Mesendoderm (in vitro differentiated cells): ENCODE data around the gene VWA5B2. TPM values are rescaled to one million over a fixed set of nuclear protein-coding genes. Genes with fewer than 3 reads are reported as not detected.

Experiments
- DNase-seq: peaks from one replicate; pipeline ENCODE4 v3.0.0; 2013
- H2AK5ac ChIP-seq: 2 replicates; pipeline ENCODE4 v1.6.1; 2013; ENCODE audit warnings: low read length, inconsistent platforms
- H2BK120ac ChIP-seq: 2 replicates; pipeline ENCODE4 v1.6.1; 2013; ENCODE audit warnings: low read depth, mild to moderate bottlenecking, low read length, moderate library complexity, mixed read lengths
- H2BK15ac ChIP-seq: replicated peaks from 2 replicates; pipeline ENCODE4 v1.6.1; 2013; ENCODE audit warnings: low read depth, mild to moderate bottlenecking, moderate library complexity
- H2BK5ac ChIP-seq: 2 replicates; pipeline ENCODE4 v1.6.1; 2013; ENCODE audit warnings: low read length, inconsistent platforms
- H3K18ac ChIP-seq: 2 replicates; pipeline ENCODE4 v1.6.1; 2013; ENCODE audit warnings: mild to moderate bottlenecking, low read length, mixed read lengths
- H3K23ac ChIP-seq: one replicate; pipeline ENCODE4 v1.6.1; 2013; ENCODE audit warnings: low read length
- H3K27ac ChIP-seq: 2 replicates; pipeline ENCODE4 v1.5.1; 2013; ENCODE audit warnings: low read depth, mild to moderate bottlenecking, inconsistent platforms, low read length, moderate library complexity
- H3K27me3 ChIP-seq: 2 replicates; pipeline ENCODE4 v1.6.1; 2013; ENCODE audit warnings: low read length, control low read depth, mild to moderate bottlenecking, inconsistent platforms; ENCODE audit not compliant: insufficient read depth, poor library complexity
- H3K36me3 ChIP-seq: 2 replicates; pipeline ENCODE4 v1.6.1; 2013; ENCODE audit warnings: low read length, inconsistent platforms; ENCODE audit not compliant: control insufficient read depth, insufficient read depth
- H3K4ac ChIP-seq: one replicate; pipeline ENCODE4 v1.6.1; 2013; ENCODE audit warnings: low read depth, mild to moderate bottlenecking, low read length, moderate library complexity
- H3K4me1 ChIP-seq: 2 replicates; pipeline ENCODE4 v1.6.1; 2013; ENCODE audit warnings: low read depth, low read length, inconsistent platforms; ENCODE audit not compliant: control insufficient read depth
- H3K4me2 ChIP-seq: 2 replicates; pipeline ENCODE4 v1.6.1; 2013; ENCODE audit warnings: low read length
- H3K4me3 ChIP-seq: 2 replicates; pipeline ENCODE4 v1.5.1; 2013; ENCODE audit warnings: mild to moderate bottlenecking, low read length
- H3K56ac ChIP-seq: one replicate; pipeline ENCODE4 v1.6.1; 2013; ENCODE audit warnings: low read length
- H3K79me1 ChIP-seq: 2 replicates; pipeline ENCODE4 v1.6.1; 2013; ENCODE audit warnings: low read length, inconsistent platforms
- H3K79me2 ChIP-seq: 2 replicates; pipeline ENCODE4 v1.6.1; 2013; ENCODE audit warnings: mild to moderate bottlenecking, low read length; ENCODE audit not compliant: control insufficient read depth, insufficient read depth
- H3K9ac ChIP-seq: 2 replicates; pipeline ENCODE4 v1.6.1; 2013; ENCODE audit warnings: low read length, inconsistent platforms
- H4K5ac ChIP-seq: one replicate; pipeline ENCODE4 v1.6.1; 2013; ENCODE audit warnings: low read length
- H4K8ac ChIP-seq: one replicate; pipeline ENCODE4 v1.6.1; 2013; ENCODE audit warnings: low read depth, mild to moderate bottlenecking, control low read depth, low read length, moderate library complexity
- WGBS: extraction: QIAGEN DNeasy Blood & Tissue Kit; methylation state at CpG from one replicate; pipeline ENCODE4 v1.1.7; 2013; ENCODE audit warnings: low lambda C conversion rate, missing lambda C conversion rate; ENCODE audit not compliant: insufficient coverage; ENCODE audit errors: extremely low coverage; 5-methylcytosine and 5-hydroxymethylcytosine counted together
- polyA plus RNA-seq, 2 experiments: library from polyadenylated mRNA; stranded (reverse); fragments of 200-250 nt; gene quantifications; one replicate each; pipeline ENCODE4 v1.2.3, GENCODE V29; 2013

VWA5B2 gene
- polyA plus RNA-seq (2013, experiment 1 of 2): 0.01 TPM
- 0.03 TPM for polyA plus RNA-seq (2013, experiment 2 of 2)

DNA sequence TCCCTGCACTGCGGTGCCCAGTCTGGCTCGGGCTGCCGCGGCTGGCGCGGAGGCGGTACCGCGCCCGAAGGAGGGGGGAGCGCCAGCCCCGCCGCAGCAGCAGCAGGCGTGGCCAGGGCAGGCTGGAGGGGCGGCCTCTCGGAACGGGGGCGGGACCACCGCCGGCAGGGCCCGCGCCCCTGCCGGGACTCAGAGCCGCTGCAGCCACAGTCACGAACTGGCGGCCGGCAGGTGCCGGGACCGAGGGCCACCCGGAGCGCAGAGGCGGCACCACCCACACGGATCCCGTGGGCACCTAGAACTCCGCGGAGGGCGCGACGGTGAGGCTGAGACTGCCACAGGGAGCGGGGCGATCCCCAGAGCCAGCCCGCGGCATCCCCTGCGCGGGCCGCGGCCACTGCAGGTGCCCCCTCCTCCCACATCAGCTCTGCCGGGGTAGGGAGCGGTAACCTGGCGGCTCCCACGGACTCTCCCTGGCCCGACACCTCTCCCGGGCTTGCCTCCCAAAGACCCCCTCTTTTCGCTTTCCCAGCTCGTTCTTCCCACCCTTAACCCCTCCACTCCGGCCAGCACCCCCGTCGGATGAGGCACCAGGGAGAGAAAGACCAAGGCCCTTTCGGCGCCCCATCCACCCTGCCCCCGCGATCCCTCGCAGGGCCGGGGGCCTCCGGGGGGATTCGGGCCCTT, at the start of gene VWA5B2:
TSS of gene VWA5B2 (plus strand) at position 192 of the 687 bp plus-strand sequence. CDS start 944 bp downstream, outside the sequence.
- no CpG with 5 or more reads among the region's 66 CpGs for WGBS
- no peak within 1 kb of the TSS for H2BK5ac ChIP-seq
- H3K56ac ChIP-seq: peak within 1 kb of the TSS; percentile 15
- H3K4ac ChIP-seq: no peak within 1 kb of the TSS
- no peaks in the 10 kb centered on the region for H3K36me3 ChIP-seq
- no peaks in the 10 kb centered on the region for H3K79me1 ChIP-seq
- H4K8ac ChIP-seq: no peak within 1 kb of the TSS
- no peak within 1 kb of the TSS for H2AK5ac ChIP-seq
- H3K79me2 ChIP-seq: no peaks in the 10 kb centered on the region
- no peak within 1 kb of the TSS for H3K4me3 ChIP-seq
- no peak within 1 kb of the TSS for H3K27ac ChIP-seq
- no peak within 1 kb of the TSS for H4K5ac ChIP-seq
- H3K4me1 ChIP-seq: no peaks in the 10 kb centered on the region
- DNase-seq: peak; percentile 74
- H3K23ac ChIP-seq: no peak within 1 kb of the TSS
- no peak within 1 kb of the TSS for H3K9ac ChIP-seq
- H3K18ac ChIP-seq: no peak within 1 kb of the TSS
- H2BK120ac ChIP-seq: no peak within 1 kb of the TSS
- H2BK15ac ChIP-seq: no peak within 1 kb of the TSS
- H3K27me3 ChIP-seq: peaks cover 41% of the 10 kb centered on the region
- peak within 1 kb of the TSS; percentile 64 for H3K4me2 ChIP-seq

DNA sequence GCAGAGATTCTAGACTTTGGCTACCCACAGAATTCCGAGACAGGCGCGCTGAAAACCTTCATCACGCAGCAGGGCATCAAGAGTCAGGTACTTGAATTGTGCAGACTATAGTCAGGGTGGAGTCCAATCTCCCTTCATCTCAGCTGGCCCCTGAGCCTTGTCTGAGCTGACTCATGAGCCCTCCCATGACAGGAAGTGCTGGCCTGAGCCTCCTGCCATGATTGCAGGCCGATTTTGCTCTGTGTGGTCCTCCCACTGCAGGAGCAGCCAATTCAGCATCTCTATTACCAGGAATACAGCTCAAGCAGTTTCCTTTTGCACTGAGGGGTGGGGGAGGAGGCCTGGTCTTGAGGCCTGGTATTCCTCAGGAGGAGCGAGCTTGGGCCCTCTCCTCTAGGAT, 49.2 kb upstream of the VWA5B2 start:
- H3K18ac ChIP-seq: no peak overlapping the region
- H3K27ac ChIP-seq: no peak overlapping the region
- no peak overlapping the region for H2BK120ac ChIP-seq
- peaks cover 27% of the 10 kb centered on the region for H3K79me2 ChIP-seq
- DNase-seq: no peak
- no peak overlapping the region for H3K9ac ChIP-seq
- no peak overlapping the region for H4K8ac ChIP-seq
- peaks cover 26% of the 10 kb centered on the region for H3K79me1 ChIP-seq
- H3K4me1 ChIP-seq: peaks cover 12% of the 10 kb centered on the region
- no peak overlapping the region for H2AK5ac ChIP-seq
- no peaks in the 10 kb centered on the region for H3K27me3 ChIP-seq
- no peak overlapping the region for H3K56ac ChIP-seq
- H4K5ac ChIP-seq: no peak overlapping the region
- H2BK15ac ChIP-seq: no peak overlapping the region
- no peak overlapping the region for H3K4me3 ChIP-seq
- no CpG with 5 or more reads among the region's 6 CpGs for WGBS
- no peak overlapping the region for H3K23ac ChIP-seq
- no peak overlapping the region for H3K4me2 ChIP-seq
- no peak overlapping the region for H3K4ac ChIP-seq
- no peak overlapping the region for H2BK5ac ChIP-seq
- H3K36me3 ChIP-seq: peaks cover 32% of the 10 kb centered on the region

DNA sequence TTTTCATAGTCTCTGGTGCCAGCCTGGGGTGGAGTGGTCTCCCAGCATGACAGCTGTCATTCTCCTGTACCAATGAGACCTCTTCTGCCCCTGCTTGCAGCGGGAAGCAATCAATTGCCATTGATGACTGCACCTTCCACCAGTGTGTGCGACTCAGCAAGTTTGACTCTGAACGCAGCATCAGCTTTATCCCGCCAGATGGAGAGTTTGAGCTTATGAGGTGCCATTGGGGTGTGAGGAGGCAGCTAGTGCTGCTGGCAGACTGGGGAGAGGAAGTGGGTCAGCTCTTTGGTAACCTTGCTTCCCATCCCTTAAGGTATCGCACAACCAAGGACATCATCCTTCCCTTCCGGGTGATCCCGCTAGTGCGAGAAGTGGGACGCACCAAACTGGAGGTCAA, 47.8 kb upstream of the VWA5B2 start:
- Histone ChIP-seq H3K79me1 (peaks cover 28% of the 10 kb centered on the region), H3K27ac (no peak overlapping the region), H4K5ac (no peak overlapping the region), H2AK5ac (no peak overlapping the region), H3K36me3 (peaks cover 32% of the 10 kb centered on the region), H3K4me3 (no peak overlapping the region), H2BK120ac (no peak overlapping the region), H4K8ac (no peak overlapping the region), H3K27me3 (no peaks in the 10 kb centered on the region), H3K23ac (no peak overlapping the region), H2BK15ac (no peak overlapping the region), H3K56ac (no peak overlapping the region), H3K9ac (no peak overlapping the region), H3K4me1 (peaks cover 14% of the 10 kb centered on the region), H3K4me2 (no peak overlapping the region), H3K79me2 (peaks cover 26% of the 10 kb centered on the region), H3K4ac (no peak overlapping the region), H3K18ac (no peak overlapping the region), H2BK5ac (no peak overlapping the region)
- WGBS: no CpG with 5 or more reads among the region's 9 CpGs
- no peak for DNase-seq

DNA sequence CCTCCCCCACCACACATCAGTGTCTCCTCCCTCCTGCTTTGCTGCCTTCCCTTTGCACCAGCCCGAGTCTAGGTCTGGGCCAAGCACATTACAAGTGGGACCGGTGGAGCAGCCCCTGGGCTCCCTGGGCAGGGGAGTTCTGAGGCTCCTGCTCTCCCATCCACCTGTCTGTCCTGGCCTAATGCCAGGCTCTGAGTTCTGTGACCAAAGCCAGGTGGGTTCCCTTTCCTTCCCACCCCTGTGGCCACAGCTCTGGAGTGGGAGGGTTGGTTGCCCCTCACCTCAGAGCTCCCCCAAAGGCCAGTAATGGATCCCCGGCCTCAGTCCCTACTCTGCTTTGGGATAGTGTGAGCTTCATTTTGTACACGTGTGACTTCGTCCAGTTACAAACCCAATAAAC, 45.7 kb upstream of the VWA5B2 start:
- no peak overlapping the region for H3K4ac ChIP-seq
- H3K4me3 ChIP-seq: no peak overlapping the region
- H3K56ac ChIP-seq: no peak overlapping the region
- peaks cover 25% of the 10 kb centered on the region for H3K79me2 ChIP-seq
- no peak overlapping the region for H3K18ac ChIP-seq
- no peak overlapping the region for H2BK15ac ChIP-seq
- H3K36me3 ChIP-seq: peaks cover 28% of the 10 kb centered on the region
- H4K8ac ChIP-seq: no peak overlapping the region
- no peak overlapping the region for H4K5ac ChIP-seq
- peak overlapping the region; percentile 8 for H3K27ac ChIP-seq
- H3K79me1 ChIP-seq: peaks cover 23% of the 10 kb centered on the region
- no peak for DNase-seq
- peaks cover 4% of the 10 kb centered on the region for H3K4me1 ChIP-seq
- H3K23ac ChIP-seq: no peak overlapping the region
- H2BK5ac ChIP-seq: no peak overlapping the region
- H3K27me3 ChIP-seq: no peaks in the 10 kb centered on the region
- H3K4me2 ChIP-seq: no peak overlapping the region
- WGBS: no CpG with 5 or more reads among the region's 5 CpGs
- H2BK120ac ChIP-seq: no peak overlapping the region
- H2AK5ac ChIP-seq: no peak overlapping the region
- H3K9ac ChIP-seq: no peak overlapping the region

DNA sequence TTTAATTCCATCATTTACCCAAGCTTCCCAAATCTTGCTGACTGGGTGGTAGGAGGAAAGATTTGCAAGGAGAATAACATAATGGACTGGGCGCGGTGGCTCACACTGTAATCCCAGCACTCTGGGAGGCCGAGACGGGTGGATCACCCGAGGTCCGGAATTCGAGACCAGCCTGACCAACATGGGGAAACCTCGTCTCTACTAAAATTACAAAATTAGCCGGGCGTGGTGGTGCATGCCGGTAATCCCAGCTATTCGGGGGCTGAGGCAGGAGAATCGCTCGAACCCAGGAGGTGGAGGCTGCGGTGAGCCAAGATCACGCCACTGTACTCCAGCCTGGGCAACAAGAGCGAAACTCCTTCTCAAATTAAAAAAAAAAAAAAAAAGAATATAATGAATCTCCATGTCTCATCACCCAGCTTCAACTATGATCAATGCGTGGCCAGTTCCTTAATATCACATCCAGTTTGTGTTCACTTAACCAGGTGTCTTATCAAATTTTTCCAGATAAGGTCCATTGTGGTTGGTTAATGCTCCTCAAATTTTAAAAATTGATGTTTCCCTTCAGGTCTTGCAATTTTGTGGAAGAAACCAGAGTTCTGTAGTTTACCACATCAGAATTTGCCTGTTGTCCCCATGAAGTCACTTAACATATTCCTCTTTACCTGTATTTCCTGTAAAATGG, 44.7 kb upstream of the VWA5B2 start:
- Histone ChIP-seq H2BK5ac (no peak overlapping the region), H3K18ac (no peak overlapping the region), H3K56ac (peak overlapping the region; percentile 83), H2BK15ac (no peak overlapping the region), H3K27ac (peak overlapping the region; percentile 95), H3K79me1 (peaks cover 19% of the 10 kb centered on the region), H3K9ac (peak overlapping the region; percentile 80), H4K8ac (no peak overlapping the region), H3K36me3 (peaks cover 21% of the 10 kb centered on the region), H3K4me1 (peaks cover 4% of the 10 kb centered on the region), H3K4ac (no peak overlapping the region), H2BK120ac (no peak overlapping the region), H2AK5ac (no peak overlapping the region), H3K23ac (no peak overlapping the region), H4K5ac (peak overlapping the region; percentile 5), H3K4me3 (no peak overlapping the region), H3K27me3 (no peaks in the 10 kb centered on the region), H3K4me2 (no peak overlapping the region), H3K79me2 (peaks cover 20% of the 10 kb centered on the region)
- WGBS: no CpG with 5 or more reads among the region's 18 CpGs
- DNase-seq: no peak
